SHP77 treated with DMSO at 0.1 percent for 48 hours (cell line): Measurements from ENCODE around the gene SCYL1.
"Not testable (repeated sequence)": the region's sequence is repeated elsewhere in the genome, so short reads cannot be mapped to it uniquely, and the experiment has no call there.

ENCODE experiments used
- DNase-seq: peaks from one replicate; lab custom pipeline; 2025; lab: John Stamatoyannopoulos, UW

SCYL1 gene

DNA sequence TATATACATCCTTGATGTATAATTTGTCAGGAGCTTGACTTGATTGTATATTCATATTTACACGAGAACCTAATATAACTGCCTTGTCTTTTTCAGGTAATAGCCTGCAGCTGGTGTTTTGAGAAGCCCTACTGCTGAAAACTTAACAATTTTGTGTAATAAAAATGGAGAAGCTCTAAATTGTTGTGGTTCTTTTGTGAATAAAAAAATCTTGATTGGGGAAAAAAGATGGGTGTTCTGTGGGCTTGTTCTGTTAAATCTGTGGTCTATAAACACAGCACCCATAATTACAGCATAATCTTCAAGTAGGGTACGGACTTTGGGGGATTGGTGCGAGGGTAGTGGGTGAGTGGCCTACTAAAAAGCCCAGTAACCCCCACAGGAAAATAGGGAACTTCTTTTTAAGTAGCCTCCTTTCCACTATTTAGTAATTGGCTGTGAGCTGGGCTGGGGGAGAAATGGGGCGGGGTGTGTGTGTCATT lies 18.6 kb upstream of the SCYL1 start:
- DNase-seq, result no peak

DNA sequence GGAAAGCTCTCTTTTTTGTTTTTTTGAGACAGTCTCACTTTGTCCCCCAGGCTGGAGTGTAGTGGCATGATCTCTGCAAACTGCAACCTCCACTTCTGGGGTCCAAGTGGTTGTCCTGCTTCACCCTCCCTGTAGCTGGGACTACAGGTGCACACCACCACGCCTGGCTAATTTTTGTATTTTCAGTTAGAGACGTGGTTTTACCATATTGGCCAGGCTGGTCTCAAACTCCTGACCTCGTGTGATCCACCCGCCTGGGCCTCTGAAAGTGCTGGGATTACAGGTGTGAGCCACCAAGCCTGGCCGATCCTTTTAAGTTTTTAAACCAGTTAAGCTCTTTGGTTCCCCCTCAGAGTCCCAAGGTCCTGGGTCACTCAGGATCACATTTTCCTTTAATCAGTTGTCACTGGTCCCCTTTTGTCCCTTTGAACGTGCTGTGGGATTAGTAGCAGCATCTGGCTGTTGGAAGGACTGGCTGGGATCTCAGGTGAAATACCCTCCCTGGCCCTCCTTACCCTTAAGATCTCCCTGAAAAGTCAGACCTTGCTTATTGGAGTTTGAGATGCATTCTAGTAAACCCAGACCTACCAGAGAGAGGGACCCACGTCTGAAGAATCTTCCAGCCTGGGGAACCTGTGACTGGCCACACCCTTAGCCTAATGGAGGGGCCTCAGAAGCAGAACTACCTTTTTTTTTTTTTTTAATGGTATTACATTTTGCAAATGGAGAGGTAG lies 17.9 kb upstream of the SCYL1 start:
- DNase-seq, result no peak

GRCh38 chr11:65512311-65512710 lies 12.6 kb upstream of the SCYL1 start:
- DNase-seq, result not testable (repeated sequence)

GRCh38 chr11:65516135-65516968 lies 8.5 kb upstream of the SCYL1 start:
- no peak for DNase-seq

GRCh38 chr11:65518941-65519549 lies 5.8 kb upstream of the SCYL1 start:
- DNase-seq, result not testable (repeated sequence)

- DNase-seq, result not testable (repeated sequence)
Measured at GRCh38 chr11:65521777-65522521, 2.9 kb upstream of the SCYL1 start.

DNA sequence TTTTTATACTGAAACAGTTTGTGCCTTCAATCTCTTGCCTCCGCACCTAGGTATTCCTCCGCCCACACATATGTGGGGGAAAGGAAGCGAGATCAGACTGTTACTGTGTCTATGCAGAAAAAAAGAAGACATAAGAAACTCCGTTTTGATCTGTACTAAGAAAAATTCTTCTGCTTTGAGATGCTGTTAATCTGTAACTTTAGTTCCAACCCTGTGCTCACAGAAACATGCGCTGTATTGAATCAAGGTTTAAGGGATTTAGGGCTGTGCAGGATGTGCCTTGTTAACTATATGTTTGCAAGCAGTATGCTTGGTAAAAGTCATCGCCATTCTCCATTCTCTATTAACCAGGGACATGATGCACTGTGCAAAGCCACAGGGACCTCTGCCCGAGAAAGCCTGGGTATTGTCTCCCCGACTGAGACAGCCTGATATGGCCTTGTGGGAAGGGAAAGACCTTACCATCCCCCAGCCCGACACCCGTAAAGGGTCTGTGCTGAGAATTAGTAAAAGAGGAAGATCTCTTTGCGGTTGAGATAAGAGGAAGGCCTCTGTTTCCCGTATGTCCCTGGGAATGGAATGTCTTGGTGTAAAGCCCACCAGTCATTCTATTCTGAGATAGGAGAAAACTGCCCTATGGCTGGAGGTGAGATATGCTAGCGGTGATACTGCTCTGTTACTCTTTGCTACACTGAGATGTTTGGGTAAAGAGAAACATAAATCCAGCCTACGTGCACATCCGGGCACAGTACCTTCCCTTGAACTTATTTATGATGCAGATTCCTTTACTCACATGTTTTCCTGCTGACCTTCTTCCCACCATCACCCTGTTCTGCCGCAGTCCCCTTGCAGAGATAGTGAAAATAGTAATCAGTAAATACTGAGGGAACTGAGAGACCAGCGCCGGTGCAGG lies 1.9 kb upstream of the SCYL1 start:
- DNase-seq, result not testable (repeated sequence)

GRCh38 chr11:65523631-65523968 lies 1.3 kb upstream of the SCYL1 start:
- DNase-seq, result not testable (repeated sequence)

GRCh38 chr11:65524014-65524740 lies 706 bp upstream of the SCYL1 start:
- no peak for DNase-seq

DNA sequence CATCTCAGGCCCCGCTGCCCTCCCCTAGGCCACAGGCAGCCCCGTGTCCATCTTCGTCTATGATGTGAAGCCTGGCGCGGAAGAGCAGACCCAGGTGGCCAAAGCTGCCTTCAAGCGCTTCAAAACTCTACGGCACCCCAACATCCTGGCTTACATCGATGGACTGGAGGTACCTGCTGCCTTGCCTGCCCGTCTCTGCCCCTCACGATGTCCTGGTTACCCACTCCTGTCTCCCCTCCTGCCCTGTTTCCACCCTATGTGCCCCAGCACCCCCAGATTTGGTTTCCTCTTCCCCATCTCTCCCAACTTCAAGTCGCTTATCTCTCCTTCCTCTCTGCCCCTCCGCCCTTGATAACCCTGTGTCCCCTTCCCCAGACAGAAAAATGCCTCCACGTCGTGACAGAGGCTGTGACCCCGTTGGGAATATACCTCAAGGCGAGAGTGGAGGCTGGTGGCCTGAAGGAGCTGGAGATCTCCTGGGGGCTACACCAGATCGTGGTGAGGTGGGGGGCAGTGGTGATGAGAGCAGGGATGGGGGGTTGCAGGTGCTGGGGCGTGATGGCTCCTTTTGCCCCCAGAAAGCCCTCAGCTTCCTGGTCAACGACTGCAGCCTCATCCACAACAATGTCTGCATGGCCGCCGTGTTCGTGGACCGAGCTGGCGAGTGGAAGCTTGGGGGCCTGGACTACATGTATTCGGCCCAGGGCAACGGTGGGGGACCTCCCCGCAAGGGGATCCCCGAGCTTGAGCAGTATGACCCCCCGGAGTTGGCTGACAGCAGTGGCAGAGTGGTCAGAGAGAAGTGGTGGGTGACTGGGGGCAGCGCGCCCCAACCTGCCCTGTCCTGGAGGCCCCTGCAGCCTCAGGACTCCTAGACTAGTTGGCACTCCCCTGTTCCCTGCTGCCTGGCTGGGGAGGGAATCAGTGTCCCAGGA lies 930 bp downstream of the SCYL1 start:
- no peak for DNase-seq

- DNase-seq, result no peak
Measured at GRCh38 chr11:65526744-65527143, 1.9 kb downstream of the SCYL1 start.

DNA sequence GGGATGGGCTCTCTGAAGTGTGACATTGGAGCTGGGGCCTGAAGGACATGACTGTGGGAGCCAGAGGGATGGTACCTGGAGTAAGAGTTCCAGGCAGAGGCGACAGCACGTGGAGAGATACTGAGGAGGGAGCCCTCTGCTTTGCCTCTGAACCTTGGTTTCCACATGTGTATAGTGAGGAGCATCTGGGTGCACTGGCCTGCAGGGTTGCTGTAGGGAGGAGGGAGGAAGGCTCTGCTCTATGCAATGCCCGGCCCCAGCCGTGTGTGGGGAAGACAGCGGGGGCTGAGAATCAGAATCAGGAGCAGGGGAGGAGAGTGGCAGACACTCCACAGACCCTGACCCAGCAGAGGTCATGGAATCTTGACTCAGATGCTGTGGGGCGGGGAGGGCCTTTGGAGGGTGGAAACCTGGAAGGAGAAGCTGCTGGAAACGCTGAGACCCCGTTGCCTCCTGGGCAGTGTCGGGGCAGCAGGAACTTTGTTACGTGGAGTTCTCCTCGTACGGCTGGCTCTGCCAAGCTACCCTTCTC lies 4.0 kb downstream of the SCYL1 start:
- no peak for DNase-seq

GRCh38 chr11:65529475-65530156 lies 4.7 kb downstream of the SCYL1 start:
- DNase-seq, result no peak

- no peak for DNase-seq
Measured at GRCh38 chr11:65530157-65530496, 5.2 kb downstream of the SCYL1 start.

- no peak for DNase-seq
Measured at GRCh38 chr11:65532388-65533064, 7.6 kb downstream of the SCYL1 start.

GRCh38 chr11:65535102-65535501 lies 10.2 kb downstream of the SCYL1 start:
- DNase-seq, result no peak

DNA sequence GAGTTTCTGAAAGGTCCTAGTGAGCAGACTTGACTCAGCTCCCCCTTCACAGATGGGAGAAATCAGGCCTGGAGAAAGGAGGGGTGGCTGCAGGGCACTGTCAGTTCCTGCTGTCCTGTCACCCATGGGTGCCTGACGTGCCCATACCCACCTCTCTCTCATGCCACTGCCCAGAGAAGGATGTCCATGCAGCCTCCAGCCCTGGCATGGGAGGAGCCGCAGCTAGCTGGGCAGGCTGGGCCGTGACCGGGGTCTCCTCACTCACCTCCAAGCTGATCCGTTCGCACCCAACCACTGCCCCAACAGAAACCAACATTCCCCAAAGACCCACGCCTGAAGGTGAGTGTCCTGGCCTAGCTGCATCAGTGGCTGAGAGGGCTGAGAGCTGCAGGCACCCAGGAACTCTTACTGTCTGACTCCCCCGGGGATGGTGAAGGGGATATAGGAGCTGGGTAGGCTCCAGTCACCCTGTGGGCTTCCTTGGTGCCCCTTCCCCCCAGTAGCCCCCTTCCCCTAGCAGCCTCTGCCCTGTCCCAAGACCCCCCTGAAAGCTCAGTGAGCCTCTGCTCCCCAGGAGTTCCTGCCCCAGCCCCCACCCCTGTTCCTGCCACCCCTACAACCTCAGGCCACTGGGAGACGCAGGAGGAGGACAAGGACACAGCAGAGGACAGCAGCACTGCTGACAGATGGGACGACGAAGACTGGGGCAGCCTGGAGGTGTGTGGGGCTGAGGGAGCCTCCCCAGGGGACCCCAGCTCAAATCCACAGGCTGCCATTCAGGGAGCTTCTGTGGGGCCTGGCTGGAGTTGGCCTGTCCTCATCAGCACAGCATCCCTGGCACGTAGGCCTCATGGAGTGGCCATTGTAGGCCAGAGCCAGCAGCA lies 11.8 kb downstream of the SCYL1 start:
- no peak for DNase-seq
